Loucy (cell line): ENCODE results near the gene ADGRE1.

Source experiments
- H2AFZ ChIP-seq: fragments of 200-600 bp; sonication (generic); 2 replicates; pipeline ENCODE4 v1.6.0; 2016; ENCODE audit warnings: antibody characterized with exemption, mild to moderate bottlenecking, low read length, moderate library complexity
- H3F3A ChIP-seq: fragments of 200-600 bp; 2 replicates; pipeline ENCODE4 v1.6.0; 2016; ENCODE audit warnings: antibody characterized with exemption, low read depth, mild to moderate bottlenecking
- H3K27me3 ChIP-seq: fragments of 200-600 bp; sonication (generic); 2 replicates; pipeline ENCODE4 v1.6.1; 2014; ENCODE audit warnings: low read length, mild to moderate bottlenecking; ENCODE audit not compliant: insufficient read depth, poor library complexity, severe bottlenecking
- H3K36me3 ChIP-seq: fragments of 200-600 bp; sonication (generic); 2 replicates; pipeline ENCODE4 v1.6.1; 2016; ENCODE audit warnings: low read length; ENCODE audit not compliant: insufficient read depth
- H3K4me1 ChIP-seq: fragments of 200-600 bp; sonication (generic); 2 replicates; pipeline ENCODE4 v1.5.1; 2014; ENCODE audit warnings: low read length, mild to moderate bottlenecking; ENCODE audit not compliant: insufficient read depth, poor library complexity, severe bottlenecking
- H3K4me2 ChIP-seq: fragments of 200-600 bp; sonication (generic); 2 replicates; pipeline ENCODE4 v1.6.0; 2014; ENCODE audit warnings: antibody characterized with exemption, low read length, low read depth, mild to moderate bottlenecking; ENCODE audit not compliant: poor library complexity, severe bottlenecking
- H3K4me3 ChIP-seq: fragments of 200-600 bp; sonication (generic); 2 replicates; pipeline ENCODE4 v1.5.1; 2014; ENCODE audit warnings: low read length, mild to moderate bottlenecking, mixed read lengths; ENCODE audit not compliant: poor library complexity, severe bottlenecking
- H3K79me2 ChIP-seq: fragments of 200-600 bp; sonication (generic); 2 replicates; pipeline ENCODE4 v1.6.1; 2014; ENCODE audit warnings: low read length; ENCODE audit not compliant: insufficient read depth
- H3K9ac ChIP-seq: fragments of 200-600 bp; sonication (generic); 2 replicates; pipeline ENCODE4 v1.6.0; 2014; ENCODE audit warnings: mild to moderate bottlenecking, low read depth, low read length, moderate library complexity; ENCODE audit not compliant: poor library complexity, severe bottlenecking
- H3K9me2 ChIP-seq: fragments of 200-600 bp; sonication (generic); replicated peaks from 2 replicates; pipeline ENCODE4 v1.6.1; 2016; ENCODE audit warnings: low read depth, low read length, mixed read lengths
- H3K9me3 ChIP-seq: fragments of 200-600 bp; sonication (generic); 2 replicates; pipeline ENCODE4 v1.6.1; 2014; ENCODE audit warnings: mild to moderate bottlenecking, antibody characterized with exemption, low read length, low read depth; ENCODE audit not compliant: insufficient read depth
- H4K20me1 ChIP-seq: fragments of 200-600 bp; sonication (generic); 2 replicates; pipeline ENCODE4 v1.6.0; 2014; ENCODE audit warnings: antibody characterized with exemption, low read length, mild to moderate bottlenecking; ENCODE audit not compliant: insufficient read depth, poor library complexity, severe bottlenecking
- CTCF ChIP-seq: fragments of 200-600 bp; sonication (generic); conservative IDR thresholded peaks from 2 replicates; pipeline ENCODE4 v1.5.1; 2014; ENCODE audit warnings: mild to moderate bottlenecking, antibody characterized with exemption, low read length
- EZH2phosphoT487 ChIP-seq: fragments of 200-600 bp; IDR thresholded peaks from 2 replicates; pipeline ENCODE4 v1.6.1; 2018; ENCODE audit warnings: antibody characterized with exemption, mild to moderate bottlenecking, moderate library complexity, borderline replicate concordance

Gene ADGRE1

GRCh38 chr19:6971366-6971765 lies 84.0 kb downstream of the ADGRE1 start:
- no peaks in the 10 kb centered on the region for H3K9me3 ChIP-seq
- TF ChIP-seq CTCF = no peak
- no peak overlapping the region for H3K4me2 ChIP-seq
- H3F3A ChIP-seq = no peaks in the 10 kb centered on the region
- peaks cover 5% of the 10 kb centered on the region for H3K27me3 ChIP-seq
- H3K4me1 ChIP-seq = no peaks in the 10 kb centered on the region
- H2AFZ ChIP-seq = 0 out of 2 replicates have a peak overlapping the region, but pooled peaks have one; percentile 1
- H3K36me3 ChIP-seq = no peaks in the 10 kb centered on the region
- no peaks in the 10 kb centered on the region for H4K20me1 ChIP-seq
- no peak overlapping the region for H3K9ac ChIP-seq
- H3K4me3 ChIP-seq = no peak overlapping the region
- H3K9me2 ChIP-seq = no peaks in the 10 kb centered on the region
- H3K79me2 ChIP-seq = no peaks in the 10 kb centered on the region

GRCh38 chr19:6976197-6976596 lies 88.8 kb downstream of the ADGRE1 start:
- Histone ChIP-seq H3K9me3 (peaks cover 10% of the 10 kb centered on the region; the same call in 1 of the 2 replicates), H3K36me3 (no peaks in the 10 kb centered on the region), H3K4me2 (no peak overlapping the region), H3K79me2 (no peaks in the 10 kb centered on the region), H4K20me1 (no peaks in the 10 kb centered on the region), H3K4me1 (no peaks in the 10 kb centered on the region), H3F3A (no peaks in the 10 kb centered on the region), H2AFZ (no peak overlapping the region), H3K9me2 (no peaks in the 10 kb centered on the region), H3K9ac (no peak overlapping the region), H3K4me3 (no peak overlapping the region), H3K27me3 (peaks cover 5% of the 10 kb centered on the region)
- no peak for TF ChIP-seq EZH2phosphoT487
- no peak for TF ChIP-seq CTCF

GRCh38 chr19:6979399-6979798 lies 92.0 kb downstream of the ADGRE1 start:
- Histone ChIP-seq H2AFZ (no peak overlapping the region), H3K79me2 (no peaks in the 10 kb centered on the region), H3K4me2 (no peak overlapping the region), H3K4me3 (no peak overlapping the region), H3K4me1 (no peaks in the 10 kb centered on the region), H3F3A (no peaks in the 10 kb centered on the region), H3K9me3 (peaks cover 20% of the 10 kb centered on the region; the same call in 1 of the 2 replicates), H4K20me1 (no peaks in the 10 kb centered on the region), H3K9ac (no peak overlapping the region), H3K9me2 (no peaks in the 10 kb centered on the region), H3K27me3 (no peaks in the 10 kb centered on the region), H3K36me3 (no peaks in the 10 kb centered on the region)
- TF ChIP-seq EZH2phosphoT487 = no peak
- TF ChIP-seq CTCF = no peak
